SK-N-SH treated with all-trans-retinoic acid at 6 μM for 48 hours (cell line): ENCODE data around the gene ABCC10.
"Not testable (repeated sequence)": the region's sequence is repeated elsewhere in the genome, so short reads cannot be mapped to it uniquely, and the experiment has no call there.

Source experiments
- ATAC-seq: fragments of 200-7000 bp; cut with Tn5 transposase; 3 replicates; pipeline ENCODE4 v1.9.1; 2020; ENCODE audit warnings: mild to moderate bottlenecking, moderate library complexity
- ARNTL ChIP-seq: fragments of 450-650 bp; formaldehyde crosslinking; IDR thresholded peaks from 2 replicates; pipeline ENCODE4 v1.5.0; 2020; ENCODE audit warnings: low read depth, mild to moderate bottlenecking, moderate library complexity, borderline replicate concordance
- BACH2 ChIP-seq: fragments of 250-450 bp; sonication (Bioruptor Pico); IDR thresholded peaks from 2 replicates; pipeline ENCODE4 v1.9.0; 2021; ENCODE audit warnings: mild to moderate bottlenecking, borderline replicate concordance
- ESRRG ChIP-seq: fragments of 250-450 bp; sonication (Bioruptor Pico); IDR thresholded peaks from 2 replicates; pipeline ENCODE4 v1.6.1; 2021; ENCODE audit warnings: mild to moderate bottlenecking
- GLIS3 ChIP-seq: fragments of 250-450 bp; sonication (Bioruptor Pico); IDR thresholded peaks from 2 replicates; pipeline ENCODE4 v1.5.0; 2020; ENCODE audit warnings: mild to moderate bottlenecking, moderate library complexity
- ISL1 ChIP-seq: fragments of 250-450 bp; sonication (Bioruptor Pico); IDR thresholded peaks from 2 replicates; pipeline ENCODE4 v2.1.2; 2022; ENCODE audit warnings: mild to moderate bottlenecking, moderate library complexity
- RARB ChIP-seq: fragments of 250-450 bp; sonication (Bioruptor Pico); IDR thresholded peaks from 2 replicates; pipeline ENCODE4 v1.8.0; 2021; ENCODE audit warnings: mild to moderate bottlenecking, moderate library complexity
- TCF4 ChIP-seq: fragments of 250-450 bp; sonication (Bioruptor Pico); IDR thresholded peaks from 2 replicates; pipeline ENCODE4 v1.8.0; 2021; ENCODE audit warnings: mild to moderate bottlenecking, moderate library complexity, borderline replicate concordance
- ZC3H10 ChIP-seq: fragments of 250-450 bp; sonication (Bioruptor Pico); IDR thresholded peaks from 2 replicates; pipeline ENCODE4 v1.5.1; 2021; ENCODE audit warnings: mild to moderate bottlenecking, moderate library complexity
- ZFP3 ChIP-seq: fragments of 250-450 bp; sonication (Bioruptor Pico); IDR thresholded peaks from 2 replicates; pipeline ENCODE4 v1.5.0; 2020; ENCODE audit warnings: mild to moderate bottlenecking, moderate library complexity
- ZFP30 ChIP-seq: fragments of 450-650 bp; formaldehyde crosslinking; IDR thresholded peaks from 2 replicates; pipeline ENCODE4 v1.5.0; 2022; ENCODE audit warnings: mild to moderate bottlenecking, moderate library complexity
- ZNF565 ChIP-seq: fragments of 450-650 bp; formaldehyde crosslinking; conservative IDR thresholded peaks from 2 replicates; pipeline ENCODE4 v1.5.0; 2020; ENCODE audit warnings: low read depth, mild to moderate bottlenecking, moderate library complexity
- ZNF8 ChIP-seq: fragments of 450-650 bp; formaldehyde crosslinking; IDR thresholded peaks from 2 replicates; pipeline ENCODE4 v1.5.0; 2020; ENCODE audit warnings: mild to moderate bottlenecking, moderate library complexity
- TF ChIP-seq, protein P1 (sequence below): fragments of 250-450 bp; sonication (Bioruptor Pico); IDR thresholded peaks from 2 replicates; pipeline ENCODE4 v1.5.1; 2020; ENCODE audit warnings: low read depth, mild to moderate bottlenecking, moderate library complexity
- TF ChIP-seq, protein P2 (sequence below): fragments of 250-450 bp; sonication (Bioruptor Pico); IDR thresholded peaks from 2 replicates; pipeline ENCODE4 v1.8.0; 2021; ENCODE audit warnings: low read depth, mild to moderate bottlenecking, moderate library complexity, borderline replicate concordance
- TF ChIP-seq, protein P3 (sequence below): fragments of 250-450 bp; sonication (Bioruptor Pico); IDR thresholded peaks from 2 replicates; pipeline ENCODE4 v1.8.0; 2020; ENCODE audit warnings: mild to moderate bottlenecking, moderate library complexity, borderline replicate concordance
- TF ChIP-seq, protein P4 (sequence below): fragments of 250-450 bp; sonication (Bioruptor Pico); IDR thresholded peaks from 2 replicates; pipeline ENCODE4 v1.5.1; 2021; ENCODE audit warnings: mild to moderate bottlenecking, moderate library complexity

The ABCC10 gene

DNA sequence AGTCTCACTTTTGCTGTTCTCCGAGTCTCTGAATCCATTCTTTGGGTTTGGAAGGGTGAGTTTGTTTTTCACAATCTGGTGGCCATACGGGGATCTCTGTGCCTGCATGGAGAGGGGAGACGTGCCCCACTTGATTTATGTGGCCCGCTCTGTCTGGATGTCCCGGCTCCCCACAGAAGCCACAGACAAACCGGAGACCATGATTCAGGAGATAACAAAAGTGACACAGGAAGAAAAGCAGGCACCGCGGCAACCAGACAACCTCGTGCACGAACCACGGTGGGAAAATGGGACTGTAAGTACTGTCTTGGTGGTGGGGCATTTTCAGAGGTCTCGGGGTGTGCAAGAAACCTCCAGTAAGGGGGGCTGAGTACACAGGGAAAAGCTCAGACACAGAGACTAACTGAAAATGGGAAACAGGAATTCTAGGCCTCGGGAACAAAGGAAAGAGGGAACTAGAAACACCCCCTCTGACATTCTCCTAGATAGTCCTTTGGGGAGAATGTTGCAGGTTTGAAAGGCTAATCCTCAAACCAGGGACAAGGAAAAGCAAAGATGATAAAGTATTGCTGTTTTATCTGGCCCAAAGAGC, 35.8 kb upstream of the ABCC10 start (continued):
- TF ChIP-seq, protein P1, sequence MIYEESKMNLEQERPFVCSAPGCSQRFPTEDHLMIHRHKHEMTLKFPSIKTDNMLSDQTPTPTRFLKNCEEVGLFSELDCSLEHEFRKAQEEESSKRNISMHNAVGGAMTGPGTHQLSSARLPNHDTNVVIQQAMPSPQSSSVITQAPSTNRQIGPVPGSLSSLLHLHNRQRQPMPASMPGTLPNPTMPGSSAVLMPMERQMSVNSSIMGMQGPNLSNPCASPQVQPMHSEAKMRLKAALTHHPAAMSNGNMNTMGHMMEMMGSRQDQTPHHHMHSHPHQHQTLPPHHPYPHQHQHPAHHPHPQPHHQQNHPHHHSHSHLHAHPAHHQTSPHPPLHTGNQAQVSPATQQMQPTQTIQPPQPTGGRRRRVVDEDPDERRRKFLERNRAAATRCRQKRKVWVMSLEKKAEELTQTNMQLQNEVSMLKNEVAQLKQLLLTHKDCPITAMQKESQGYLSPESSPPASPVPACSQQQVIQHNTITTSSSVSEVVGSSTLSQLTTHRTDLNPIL (CRISPR knock-in tag) = no peak
- TF ChIP-seq, all 23 proteins: peak for 0

DNA sequence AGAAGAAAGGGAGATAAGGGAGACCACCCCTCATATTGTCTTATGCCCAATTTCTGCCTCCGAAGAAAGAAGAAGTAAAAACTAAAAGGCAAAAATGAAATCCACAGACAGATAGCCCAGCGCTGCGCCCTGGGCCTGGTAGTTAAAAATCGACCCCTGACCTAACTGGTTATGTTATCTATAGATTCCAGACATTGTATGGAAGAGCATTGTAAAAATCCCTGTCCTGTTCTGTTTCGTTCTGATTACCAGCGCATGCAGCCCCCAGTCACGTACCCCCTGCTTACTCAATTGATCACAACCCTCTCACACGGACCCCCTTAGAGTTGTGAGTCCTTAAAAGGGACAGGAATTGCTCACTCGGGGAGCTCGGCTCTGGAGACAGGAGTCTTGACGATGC, 34.2 kb upstream of the ABCC10 start:
- not testable (repeated sequence) for ATAC-seq

DNA sequence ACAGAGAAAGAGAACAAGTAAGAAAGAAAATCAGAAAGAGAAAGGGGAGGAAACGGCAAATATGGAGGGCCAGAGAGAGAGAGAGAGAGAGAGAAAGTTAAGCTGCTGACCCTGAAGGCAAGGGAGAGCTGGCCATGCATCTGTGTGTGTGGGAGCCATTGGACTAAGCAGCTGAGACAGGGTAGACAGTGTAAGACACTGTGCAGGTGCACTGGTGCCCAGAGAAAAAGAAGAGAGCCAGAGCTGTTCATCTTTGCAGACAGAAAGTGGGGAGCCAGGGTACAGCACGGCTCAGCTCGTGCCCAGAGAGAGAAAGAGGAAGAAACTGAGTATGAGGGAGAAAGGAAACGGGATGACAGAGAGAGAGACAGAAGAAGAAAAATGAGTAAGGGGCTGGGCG, 33.7 kb upstream of the ABCC10 start:
- TF ChIP-seq BACH2 (CRISPR knock-in tag) (no peak), ZNF565 (CRISPR knock-in tag) (no peak)
- TF ChIP-seq, all 23 proteins: peak for 0
- no peak for ATAC-seq

DNA sequence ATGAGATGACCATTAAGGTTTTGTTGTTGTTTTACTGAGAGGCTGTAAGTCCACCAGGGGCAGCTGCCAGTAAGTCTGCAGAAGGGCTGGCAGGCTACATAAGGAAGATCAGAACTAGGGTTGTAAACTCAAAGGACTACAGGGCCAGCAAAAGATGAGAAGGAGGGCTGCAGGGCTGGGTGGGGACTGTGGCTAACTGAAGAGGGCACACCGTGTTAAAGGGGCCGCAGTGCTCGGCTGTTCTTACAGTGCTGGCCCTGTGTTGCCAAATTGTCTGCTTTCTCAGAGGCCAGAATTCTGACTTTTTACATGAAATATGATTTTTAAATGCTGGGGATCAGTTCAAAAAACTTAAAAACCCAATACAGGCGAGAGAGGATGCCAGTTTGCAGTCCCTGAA, 32.4 kb upstream of the ABCC10 start:
- TF ChIP-seq, protein P2, sequence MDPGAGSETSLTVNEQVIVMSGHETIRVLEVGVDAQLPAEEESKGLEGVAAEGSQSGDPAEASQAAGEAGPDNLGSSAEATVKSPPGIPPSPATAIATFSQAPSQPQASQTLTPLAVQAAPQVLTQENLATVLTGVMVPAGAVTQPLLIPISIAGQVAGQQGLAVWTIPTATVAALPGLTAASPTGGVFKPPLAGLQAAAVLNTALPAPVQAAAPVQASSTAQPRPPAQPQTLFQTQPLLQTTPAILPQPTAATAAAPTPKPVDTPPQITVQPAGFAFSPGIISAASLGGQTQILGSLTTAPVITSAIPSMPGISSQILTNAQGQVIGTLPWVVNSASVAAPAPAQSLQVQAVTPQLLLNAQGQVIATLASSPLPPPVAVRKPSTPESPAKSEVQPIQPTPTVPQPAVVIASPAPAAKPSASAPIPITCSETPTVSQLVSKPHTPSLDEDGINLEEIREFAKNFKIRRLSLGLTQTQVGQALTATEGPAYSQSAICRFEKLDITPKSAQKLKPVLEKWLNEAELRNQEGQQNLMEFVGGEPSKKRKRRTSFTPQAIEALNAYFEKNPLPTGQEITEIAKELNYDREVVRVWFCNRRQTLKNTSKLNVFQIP (CRISPR knock-in tag) = no peak
- TF ChIP-seq ZNF8 (CRISPR knock-in tag) = no peak
- TF ChIP-seq ISL1 = no peak
- no peak for TF ChIP-seq RARB (CRISPR knock-in tag)
- TF ChIP-seq ZC3H10 = no peak
- TF ChIP-seq ZFP3 (CRISPR knock-in tag) = no peak
- TF ChIP-seq ZFP30 (CRISPR knock-in tag) = no peak
- TF ChIP-seq TCF4 (CRISPR knock-in tag) = no peak
- TF ChIP-seq, protein P3, sequence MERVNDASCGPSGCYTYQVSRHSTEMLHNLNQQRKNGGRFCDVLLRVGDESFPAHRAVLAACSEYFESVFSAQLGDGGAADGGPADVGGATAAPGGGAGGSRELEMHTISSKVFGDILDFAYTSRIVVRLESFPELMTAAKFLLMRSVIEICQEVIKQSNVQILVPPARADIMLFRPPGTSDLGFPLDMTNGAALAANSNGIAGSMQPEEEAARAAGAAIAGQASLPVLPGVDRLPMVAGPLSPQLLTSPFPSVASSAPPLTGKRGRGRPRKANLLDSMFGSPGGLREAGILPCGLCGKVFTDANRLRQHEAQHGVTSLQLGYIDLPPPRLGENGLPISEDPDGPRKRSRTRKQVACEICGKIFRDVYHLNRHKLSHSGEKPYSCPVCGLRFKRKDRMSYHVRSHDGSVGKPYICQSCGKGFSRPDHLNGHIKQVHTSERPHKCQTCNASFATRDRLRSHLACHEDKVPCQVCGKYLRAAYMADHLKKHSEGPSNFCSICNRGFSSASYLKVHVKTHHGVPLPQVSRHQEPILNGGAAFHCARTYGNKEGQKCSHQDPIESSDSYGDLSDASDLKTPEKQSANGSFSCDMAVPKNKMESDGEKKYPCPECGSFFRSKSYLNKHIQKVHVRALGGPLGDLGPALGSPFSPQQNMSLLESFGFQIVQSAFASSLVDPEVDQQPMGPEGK (CRISPR knock-in tag) = no peak
- TF ChIP-seq ESRRG (CRISPR knock-in tag) = no peak
- no peak for TF ChIP-seq ZNF565 (CRISPR knock-in tag)
- no peak for TF ChIP-seq ARNTL (CRISPR knock-in tag)
- TF ChIP-seq, protein P4, sequence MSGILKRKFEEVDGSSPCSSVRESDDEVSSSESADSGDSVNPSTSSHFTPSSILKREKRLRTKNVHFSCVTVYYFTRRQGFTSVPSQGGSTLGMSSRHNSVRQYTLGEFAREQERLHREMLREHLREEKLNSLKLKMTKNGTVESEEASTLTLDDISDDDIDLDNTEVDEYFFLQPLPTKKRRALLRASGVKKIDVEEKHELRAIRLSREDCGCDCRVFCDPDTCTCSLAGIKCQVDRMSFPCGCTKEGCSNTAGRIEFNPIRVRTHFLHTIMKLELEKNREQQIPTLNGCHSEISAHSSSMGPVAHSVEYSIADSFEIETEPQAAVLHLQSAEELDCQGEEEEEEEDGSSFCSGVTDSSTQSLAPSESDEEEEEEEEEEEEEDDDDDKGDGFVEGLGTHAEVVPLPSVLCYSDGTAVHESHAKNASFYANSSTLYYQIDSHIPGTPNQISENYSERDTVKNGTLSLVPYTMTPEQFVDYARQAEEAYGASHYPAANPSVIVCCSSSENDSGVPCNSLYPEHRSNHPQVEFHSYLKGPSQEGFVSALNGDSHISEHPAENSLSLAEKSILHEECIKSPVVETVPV (CRISPR knock-in tag) = no peak
- ATAC-seq = no peak

DNA sequence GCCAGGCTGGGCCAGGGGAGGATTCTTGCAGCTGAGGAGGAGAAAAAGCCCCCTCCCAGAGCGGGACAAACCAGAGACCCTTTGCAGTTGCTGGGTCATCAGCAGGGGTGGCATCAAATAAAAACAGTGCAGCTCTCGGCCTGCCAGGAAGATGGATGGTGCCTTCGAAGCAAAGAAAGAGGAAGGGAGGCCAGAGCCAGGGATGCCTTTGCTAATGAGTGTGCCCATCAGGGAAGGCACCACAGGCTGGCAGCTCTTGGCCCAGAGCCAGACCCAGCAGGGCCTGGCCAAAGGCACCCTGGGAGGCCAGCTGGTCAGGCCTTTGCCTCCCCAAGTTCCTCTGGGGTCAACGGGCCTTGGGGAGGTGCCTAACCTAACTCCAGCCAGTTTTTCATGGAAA, 31.6 kb upstream of the ABCC10 start:
- no peak; the same call in 2 of the 3 replicates for ATAC-seq
- TF ChIP-seq RARB (CRISPR knock-in tag) (no peak), ZFP30 (CRISPR knock-in tag) (no peak), ISL1 (no peak), ARNTL (CRISPR knock-in tag) (no peak), ZFP3 (CRISPR knock-in tag) (no peak), GLIS3 (CRISPR knock-in tag) (no peak)
- TF ChIP-seq, protein P2 (CRISPR knock-in tag) = no peak
